H54 (cell line): ENCODE data around the gene GPRIN3.

ENCODE experiments used
- DNase-seq: peaks from one replicate; pipeline ENCODE4 v3.0.0; 2011; ENCODE audit warnings: low spot score, mixed read lengths; ENCODE audit not compliant: insufficient read length
- FAIRE-seq: peaks from 3 replicates; lab custom pipeline; 2011; peaks lifted over from hg19 to GRCh38; lab: Jason Lieb, UNC
- POLR2A ChIP-seq: IDR thresholded peaks from 2 replicates; pipeline ENCODE4 v1.6.1; 2011; ENCODE audit warnings: low read depth, mild to moderate bottlenecking, low read length

Gene GPRIN3

GRCh38 chr4:89307446-89308160 is at the start of gene GPRIN3:
TSS of gene GPRIN3 (minus strand) at chr4:89307800. CDS start at chr4:89250110, 57,690 bp downstream.
- no peak for DNase-seq
- TF ChIP-seq POLR2A: no peak
- FAIRE-seq: no peak

GRCh38 chr4:89357340-89357739 is 49.7 kb upstream of the GPRIN3 start:
- no peak for TF ChIP-seq POLR2A
- FAIRE-seq (no peak), DNase-seq (no peak)

DNA sequence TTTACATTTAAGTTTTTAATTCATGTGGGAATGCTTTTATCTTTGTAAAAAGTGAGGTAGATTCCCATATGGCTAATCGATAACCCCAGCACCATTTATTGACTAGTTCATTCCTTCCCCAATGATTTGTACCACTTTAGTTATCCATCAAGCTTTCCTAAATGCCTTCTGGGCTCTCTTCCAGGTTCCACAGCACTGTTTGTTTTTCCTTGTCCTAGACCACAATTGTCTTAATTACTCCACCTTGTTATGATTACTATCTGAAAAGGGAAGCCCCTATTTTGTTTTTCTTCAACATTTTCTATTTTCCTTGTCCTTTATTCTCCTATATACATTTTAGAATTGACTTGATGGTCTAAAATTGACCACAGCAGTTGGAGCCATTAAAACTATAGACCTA is 48.5 kb upstream of the GPRIN3 start:
- DNase-seq (no peak), FAIRE-seq (no peak)
- no peak for TF ChIP-seq POLR2A

DNA sequence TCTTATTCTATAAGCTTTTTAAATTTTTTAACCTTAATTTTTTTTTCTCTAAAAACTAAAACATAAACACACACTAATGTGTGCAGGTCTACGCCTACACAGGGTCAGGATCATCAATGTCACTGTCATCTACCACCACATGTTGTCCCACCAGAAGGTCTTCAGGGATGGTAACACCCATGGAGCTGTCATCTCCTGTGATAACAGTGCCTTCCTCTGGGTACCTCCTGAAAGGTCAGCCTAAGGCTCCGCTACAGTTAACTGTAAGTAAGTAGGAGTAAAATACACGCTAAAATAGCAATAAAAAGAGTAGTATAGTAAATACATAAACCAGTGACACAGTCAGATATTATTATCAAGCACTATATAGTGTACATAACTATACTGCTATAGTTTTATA is 45.9 kb upstream of the GPRIN3 start:
- no peak for TF ChIP-seq POLR2A
- no peak for DNase-seq
- no peak for FAIRE-seq

DNA sequence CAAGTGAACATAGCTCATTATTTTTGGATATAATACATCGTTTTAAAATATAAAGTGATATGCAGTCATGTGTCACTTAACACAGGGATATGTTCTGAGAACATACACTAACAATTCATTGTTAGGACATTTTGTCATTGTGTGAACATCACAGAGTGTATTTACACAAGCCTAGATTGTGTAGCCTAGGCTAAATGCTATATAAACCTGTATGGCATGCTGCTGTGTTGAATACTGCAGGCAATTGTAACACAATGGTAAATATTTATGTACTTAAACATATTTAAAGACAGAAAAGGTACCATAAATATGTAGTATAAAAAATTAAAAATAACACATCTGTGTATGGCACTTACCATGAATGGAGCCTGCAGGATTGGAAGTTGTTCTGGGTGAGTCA is 44.9 kb upstream of the GPRIN3 start:
- TF ChIP-seq POLR2A: no peak
- DNase-seq (no peak), FAIRE-seq (no peak)

DNA sequence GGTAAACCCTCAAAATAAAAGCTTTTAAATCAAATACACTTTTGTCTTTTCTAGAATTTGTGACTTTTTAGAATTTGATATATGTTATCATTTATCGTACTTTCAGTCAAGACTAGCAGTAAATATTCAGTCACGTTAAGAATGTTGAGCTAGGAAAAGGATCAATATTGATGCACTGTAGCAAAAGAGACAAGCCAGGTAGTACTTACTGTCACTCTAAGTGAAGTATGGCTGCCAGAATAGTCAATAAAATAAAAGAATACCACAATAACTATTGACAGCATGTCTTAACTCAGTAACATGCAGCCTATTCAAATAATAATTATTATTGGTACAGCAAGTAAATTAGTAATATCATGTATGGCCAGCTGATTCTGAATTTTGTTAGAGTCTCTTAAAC is 43.6 kb upstream of the GPRIN3 start:
- FAIRE-seq (no peak), DNase-seq (no peak)
- TF ChIP-seq POLR2A: no peak

DNA sequence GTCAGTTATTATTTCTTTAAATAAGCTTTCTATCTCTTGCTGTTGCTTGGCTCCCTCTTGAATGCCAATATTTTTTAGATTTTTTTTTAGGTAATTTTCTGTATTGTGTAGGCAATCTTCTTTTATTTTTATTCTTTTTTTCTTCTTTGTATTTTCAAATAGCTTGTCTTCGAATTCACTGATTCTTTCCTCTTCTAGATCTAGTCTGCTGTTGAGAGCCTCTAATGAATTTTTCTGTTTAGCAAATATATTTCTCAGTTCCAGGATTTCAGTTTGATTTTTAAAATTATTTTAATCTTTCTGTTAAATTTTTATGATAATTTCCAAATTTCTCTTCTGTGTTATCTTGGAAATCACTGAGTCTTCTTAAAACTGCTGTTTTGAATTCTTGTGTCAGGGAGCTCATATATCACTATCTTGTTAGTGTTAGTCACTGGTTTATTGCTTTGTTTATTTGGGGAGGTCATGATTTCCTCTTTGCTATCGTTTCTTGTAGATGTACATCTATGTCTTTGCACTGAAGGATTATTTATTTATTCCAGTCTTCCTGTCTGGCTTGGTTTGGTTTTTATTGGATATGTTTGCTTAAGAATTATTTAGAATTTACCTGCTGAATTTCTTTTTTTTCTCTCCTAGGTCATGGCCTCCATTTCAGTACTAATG is 39.9 kb upstream of the GPRIN3 start:
- TF ChIP-seq POLR2A: no peak
- DNase-seq: no peak
- no peak for FAIRE-seq

DNA sequence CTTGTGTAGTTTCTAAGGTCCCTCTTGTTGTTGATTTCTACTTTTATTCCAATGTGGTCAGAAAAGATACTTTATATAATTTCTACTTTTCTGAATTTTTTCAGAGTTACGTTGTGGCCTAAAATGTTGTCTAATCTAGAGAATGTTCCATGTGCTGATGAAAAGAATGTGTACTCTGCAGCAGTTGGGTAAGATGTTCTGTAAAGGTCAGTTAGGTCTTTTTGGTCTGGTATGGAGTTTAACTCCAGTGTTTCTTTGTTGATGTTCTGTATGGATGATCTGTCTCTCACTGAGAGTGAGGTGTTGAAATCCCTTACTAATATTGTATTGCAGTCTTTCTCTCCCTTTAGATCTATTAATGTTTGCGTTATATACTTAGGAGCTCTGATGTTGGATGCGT is 37.0 kb upstream of the GPRIN3 start:
- no peak for DNase-seq
- FAIRE-seq: no peak
- no peak for TF ChIP-seq POLR2A

- FAIRE-seq (no peak), DNase-seq (no peak)
- no peak for TF ChIP-seq POLR2A
Observed at GRCh38 chr4:89338206-89338605, 30.6 kb upstream of the GPRIN3 start.

- DNase-seq (no peak), FAIRE-seq (no peak)
- no peak for TF ChIP-seq POLR2A
Observed at GRCh38 chr4:89337681-89338080, 30.1 kb upstream of the GPRIN3 start.

GRCh38 chr4:89336818-89337420 is 29.3 kb upstream of the GPRIN3 start:
- FAIRE-seq (no peak), DNase-seq (no peak)
- TF ChIP-seq POLR2A: no peak

DNA sequence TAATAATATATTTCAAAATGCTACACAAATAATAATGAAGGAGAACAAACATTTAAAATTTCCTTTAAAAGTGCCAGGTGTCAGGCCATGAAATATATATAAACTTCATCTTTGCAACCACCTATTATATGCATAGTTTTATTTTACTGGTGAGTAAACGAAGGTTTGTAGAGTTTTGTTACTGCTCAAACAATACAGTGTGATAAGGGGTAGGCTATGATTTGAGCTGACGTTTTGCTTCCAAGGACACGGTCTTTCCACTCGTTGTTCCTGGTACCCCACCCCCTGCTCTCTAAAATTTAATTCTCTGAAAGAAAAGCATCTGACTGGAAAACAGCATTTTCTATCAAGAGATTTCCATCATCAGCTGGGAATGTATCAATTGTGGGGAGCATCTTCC is 27.2 kb upstream of the GPRIN3 start:
- no peak for TF ChIP-seq POLR2A
- DNase-seq (no peak), FAIRE-seq (no peak)

GRCh38 chr4:89334311-89334710 is 26.7 kb upstream of the GPRIN3 start:
- FAIRE-seq (no peak), DNase-seq (no peak)
- TF ChIP-seq POLR2A: no peak

DNA sequence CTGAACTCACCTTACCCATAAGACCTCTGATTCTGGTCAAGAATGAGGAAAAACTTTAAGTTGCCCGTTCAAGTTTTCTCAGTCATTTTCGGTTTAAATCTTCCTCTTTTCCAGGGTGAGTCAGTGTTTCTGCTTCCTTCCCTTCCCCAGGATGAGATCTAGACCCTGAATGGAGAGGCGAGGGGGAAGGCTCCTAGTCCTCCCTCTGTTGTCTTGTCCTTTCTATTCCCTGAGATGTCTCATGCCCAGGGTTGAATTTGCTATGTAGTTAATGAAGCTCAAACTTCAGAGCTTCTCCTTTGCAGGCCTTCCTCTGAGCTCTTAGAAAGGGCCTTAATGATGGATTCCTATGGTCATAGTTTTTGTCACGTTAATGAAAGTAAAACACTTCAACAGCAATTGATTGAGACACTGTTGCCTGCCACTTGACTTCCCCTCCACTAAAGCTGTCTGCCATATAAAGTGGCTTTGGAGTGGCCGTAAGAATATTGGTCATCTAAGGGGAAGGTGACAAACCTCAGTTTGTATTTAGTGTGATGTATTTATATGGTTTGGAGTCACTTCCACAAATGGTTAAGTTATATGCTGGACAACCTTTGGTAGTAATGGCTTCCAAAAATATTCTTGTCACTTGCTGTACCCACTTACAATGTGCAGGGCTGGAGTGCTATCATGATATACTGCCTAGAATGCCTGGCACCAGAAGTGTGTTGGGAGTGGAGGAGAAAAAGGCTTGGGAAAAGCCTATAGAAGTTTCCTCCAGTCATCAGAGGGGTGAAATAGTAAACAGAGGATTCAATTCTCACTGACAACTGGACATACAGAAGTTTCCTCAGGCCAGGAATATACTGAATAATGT is 24.3 kb upstream of the GPRIN3 start:
- FAIRE-seq (no peak), DNase-seq (no peak)
- TF ChIP-seq POLR2A: no peak

DNA sequence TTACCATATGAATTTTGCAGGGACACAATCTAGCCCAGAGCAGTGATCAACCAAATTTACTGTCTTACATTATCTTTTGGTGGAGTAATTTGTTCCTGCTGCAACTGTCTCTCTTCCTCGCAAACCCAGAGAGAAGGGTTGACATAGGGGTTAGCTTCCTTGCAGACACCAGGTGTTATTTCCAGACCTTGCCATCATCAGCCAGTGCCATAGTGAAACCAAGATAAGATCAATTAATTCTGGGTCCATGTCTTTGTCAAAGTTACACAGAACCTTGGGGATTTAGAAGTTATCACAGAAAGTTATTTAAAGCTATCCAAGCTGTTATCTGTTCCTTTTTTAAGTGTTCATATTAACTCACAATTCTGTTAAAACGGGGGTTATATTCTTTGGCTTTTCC is 23.6 kb upstream of the GPRIN3 start:
- TF ChIP-seq POLR2A: no peak
- DNase-seq: no peak
- FAIRE-seq: no peak
